ENCODE data around the gene GPR107. TPM values are rescaled to one million over a fixed set of nuclear protein-coding genes. Genes with fewer than 3 reads are reported as not detected.

GPR107 gene
- total RNA-seq, 1 donor from 2014 or later = 58.7 TPM

DNA sequence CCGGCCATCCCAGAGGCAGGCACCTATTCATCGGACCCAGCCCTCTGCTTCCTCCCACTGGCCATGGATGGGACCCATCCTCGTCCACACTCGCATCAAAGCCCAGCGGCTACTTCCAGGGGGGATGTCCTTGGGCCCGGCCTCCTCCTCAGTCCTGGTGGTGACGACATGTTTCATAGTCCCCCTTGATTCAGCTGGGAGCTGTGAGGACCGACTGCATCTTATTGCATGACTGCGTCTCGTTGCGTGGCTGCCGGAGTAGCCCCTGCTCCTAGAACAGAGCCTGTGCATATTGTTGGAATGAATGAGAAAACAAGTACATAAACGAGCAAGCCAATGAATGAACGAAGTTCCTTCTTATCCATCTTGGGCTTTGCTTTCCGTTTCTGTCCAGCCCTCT, 131.3 kb downstream of the GPR107 start:
- Histone ChIP-seq H3K36me3 (ENCODE audit: insufficient read depth, low read length) (no peaks in the 10 kb centered on the region), H3K4me3 (ENCODE audit: insufficient read depth, low read depth, low read length) (peak overlapping the region; percentile 15), H2AFZ (ENCODE audit: low read depth, low read length) (no peak overlapping the region), H3K4me2 (ENCODE audit: low read length) (peak overlapping the region; percentile 80), H4K20me1 (ENCODE audit: insufficient read depth, low read length) (peaks cover 88% of the 10 kb centered on the region), H3K4me1 (ENCODE audit: insufficient read depth, low read length) (peaks cover 59% of the 10 kb centered on the region), H3K79me2 (ENCODE audit: insufficient read depth, low read length) (peaks cover 93% of the 10 kb centered on the region), H3K27ac (ENCODE audit: low read depth, low read length) (no peak overlapping the region), H3K9ac (ENCODE audit: low read length) (peak overlapping the region; percentile 50), H3K27me3 (ENCODE audit: insufficient read depth, low read length) (no peaks in the 10 kb centered on the region), H3K9me3 (ENCODE audit: insufficient read depth, low read depth, low read length) (no peaks in the 10 kb centered on the region)
- peaks cover 51% of the 10 kb centered on the region for H3K4me1 Mint-ChIP-seq (ENCODE audit: low read depth, unreplicated experiment)
- H3K9me3 Mint-ChIP-seq (ENCODE audit: unreplicated experiment) = no peaks in the 10 kb centered on the region
- TF ChIP-seq, protein P1, sequence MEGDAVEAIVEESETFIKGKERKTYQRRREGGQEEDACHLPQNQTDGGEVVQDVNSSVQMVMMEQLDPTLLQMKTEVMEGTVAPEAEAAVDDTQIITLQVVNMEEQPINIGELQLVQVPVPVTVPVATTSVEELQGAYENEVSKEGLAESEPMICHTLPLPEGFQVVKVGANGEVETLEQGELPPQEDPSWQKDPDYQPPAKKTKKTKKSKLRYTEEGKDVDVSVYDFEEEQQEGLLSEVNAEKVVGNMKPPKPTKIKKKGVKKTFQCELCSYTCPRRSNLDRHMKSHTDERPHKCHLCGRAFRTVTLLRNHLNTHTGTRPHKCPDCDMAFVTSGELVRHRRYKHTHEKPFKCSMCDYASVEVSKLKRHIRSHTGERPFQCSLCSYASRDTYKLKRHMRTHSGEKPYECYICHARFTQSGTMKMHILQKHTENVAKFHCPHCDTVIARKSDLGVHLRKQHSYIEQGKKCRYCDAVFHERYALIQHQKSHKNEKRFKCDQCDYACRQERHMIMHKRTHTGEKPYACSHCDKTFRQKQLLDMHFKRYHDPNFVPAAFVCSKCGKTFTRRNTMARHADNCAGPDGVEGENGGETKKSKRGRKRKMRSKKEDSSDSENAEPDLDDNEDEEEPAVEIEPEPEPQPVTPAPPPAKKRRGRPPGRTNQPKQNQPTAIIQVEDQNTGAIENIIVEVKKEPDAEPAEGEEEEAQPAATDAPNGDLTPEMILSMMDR (IDR thresholded peaks at IDR 0.05; ENCODE audit: insufficient read depth, low read depth, low read length) = no peak
- TF ChIP-seq EZH2 (IDR thresholded peaks at IDR 0.05; ENCODE audit: insufficient read depth, low read length) = no peak
- H3K4me3 Mint-ChIP-seq (ENCODE audit: unreplicated experiment) = peak overlapping the region; percentile 20
- H3K27me3 Mint-ChIP-seq (ENCODE audit: low read depth, unreplicated experiment) = no peaks in the 10 kb centered on the region
- H3K27ac Mint-ChIP-seq (ENCODE audit: unreplicated experiment) = peak overlapping the region; percentile 84
- no peak for FAIRE-seq
- DNase-seq (ENCODE audit: low read depth) = no peak
- peaks cover 6% of the 10 kb centered on the region for H3K36me3 Mint-ChIP-seq (ENCODE audit: low read depth, unreplicated experiment)

GRCh38 chr9:130185490-130186031, 131.9 kb downstream of the GPR107 start:
- no peaks in the 10 kb centered on the region for H3K27me3 Mint-ChIP-seq (ENCODE audit: low read depth, unreplicated experiment)
- H3K9me3 ChIP-seq (ENCODE audit: insufficient read depth, low read depth, low read length) = no peaks in the 10 kb centered on the region
- H3K27me3 ChIP-seq (ENCODE audit: insufficient read depth, low read length) = no peaks in the 10 kb centered on the region
- peak overlapping the region; percentile 88 for H3K27ac Mint-ChIP-seq (ENCODE audit: unreplicated experiment)
- peak overlapping the region; percentile 50 for H3K9ac ChIP-seq (ENCODE audit: low read length)
- H3K9me3 Mint-ChIP-seq (ENCODE audit: unreplicated experiment) = no peaks in the 10 kb centered on the region
- peak; percentile 51 for DNase-seq (ENCODE audit: low read depth)
- H3K4me1 ChIP-seq (ENCODE audit: insufficient read depth, low read length) = peaks cover 62% of the 10 kb centered on the region
- peak overlapping the region; percentile 13 for H2AFZ ChIP-seq (ENCODE audit: low read depth, low read length)
- peaks cover 4% of the 10 kb centered on the region for H3K36me3 Mint-ChIP-seq (ENCODE audit: low read depth, unreplicated experiment)
- H3K27ac ChIP-seq (ENCODE audit: low read depth, low read length) = peak overlapping the region; percentile 34
- FAIRE-seq = no peak
- peaks cover 52% of the 10 kb centered on the region for H3K4me1 Mint-ChIP-seq (ENCODE audit: low read depth, unreplicated experiment)
- no peaks in the 10 kb centered on the region for H3K36me3 ChIP-seq (ENCODE audit: insufficient read depth, low read length)
- peak overlapping the region; percentile 72 for H3K4me3 Mint-ChIP-seq (ENCODE audit: unreplicated experiment)
- peak overlapping the region; percentile 80 for H3K4me2 ChIP-seq (ENCODE audit: low read length)
- no peak for TF ChIP-seq EZH2 (IDR thresholded peaks at IDR 0.05; ENCODE audit: insufficient read depth, low read length)
- TF ChIP-seq, protein P1 (IDR thresholded peaks at IDR 0.05; ENCODE audit: insufficient read depth, low read depth, low read length) = no peak
- peaks cover 93% of the 10 kb centered on the region for H3K79me2 ChIP-seq (ENCODE audit: insufficient read depth, low read length)
- peak overlapping the region; percentile 15 for H3K4me3 ChIP-seq (ENCODE audit: insufficient read depth, low read depth, low read length)
- H4K20me1 ChIP-seq (ENCODE audit: insufficient read depth, low read length) = peaks cover 88% of the 10 kb centered on the region

- H4K20me1 ChIP-seq (ENCODE audit: insufficient read depth, low read length) = peaks cover 88% of the 10 kb centered on the region
- H3K36me3 ChIP-seq (ENCODE audit: insufficient read depth, low read length) = no peaks in the 10 kb centered on the region
- no peak overlapping the region for H2AFZ ChIP-seq (ENCODE audit: low read depth, low read length)
- peak overlapping the region; percentile 34 for H3K27ac ChIP-seq (ENCODE audit: low read depth, low read length)
- no peaks in the 10 kb centered on the region for H3K27me3 ChIP-seq (ENCODE audit: insufficient read depth, low read length)
- Mint-ChIP-seq H3K36me3 (ENCODE audit: low read depth, unreplicated experiment) (peaks cover 1% of the 10 kb centered on the region), H3K9me3 (ENCODE audit: unreplicated experiment) (no peaks in the 10 kb centered on the region), H3K4me1 (ENCODE audit: low read depth, unreplicated experiment) (peaks cover 52% of the 10 kb centered on the region), H3K4me3 (ENCODE audit: unreplicated experiment) (peak overlapping the region; percentile 72), H3K27ac (ENCODE audit: unreplicated experiment) (peak overlapping the region; percentile 88), H3K27me3 (ENCODE audit: low read depth, unreplicated experiment) (no peaks in the 10 kb centered on the region)
- H3K4me1 ChIP-seq (ENCODE audit: insufficient read depth, low read length) = peaks cover 62% of the 10 kb centered on the region
- H3K79me2 ChIP-seq (ENCODE audit: insufficient read depth, low read length) = peaks cover 93% of the 10 kb centered on the region
- H3K9me3 ChIP-seq (ENCODE audit: insufficient read depth, low read depth, low read length) = no peaks in the 10 kb centered on the region
- FAIRE-seq = no peak
- H3K4me2 ChIP-seq (ENCODE audit: low read length) = peak overlapping the region; percentile 80
- TF ChIP-seq, protein P1 (IDR thresholded peaks at IDR 0.05; ENCODE audit: insufficient read depth, low read depth, low read length) = no peak
- TF ChIP-seq EZH2 (IDR thresholded peaks at IDR 0.05; ENCODE audit: insufficient read depth, low read length) = no peak
- DNase-seq (ENCODE audit: low read depth) = no peak
- H3K4me3 ChIP-seq (ENCODE audit: insufficient read depth, low read depth, low read length) = no peak overlapping the region
- peak overlapping the region; percentile 50 for H3K9ac ChIP-seq (ENCODE audit: low read length)
Measured at GRCh38 chr9:130186051-130186450, 132.3 kb downstream of the GPR107 start.

All from astrocyte (in vitro differentiated cells and primary cell).